ENCODE data around the gene DLG5.
"Not testable (repeated sequence)": the region's sequence is repeated elsewhere in the genome, so short reads cannot be mapped to it uniquely, and the experiment has no call there.

DLG5 gene

GRCh38 chr10:77787440-77787839, 139.1 kb downstream of the DLG5 start:
- DNase-seq: no peak

GRCh38 chr10:77784856-77785255, 141.7 kb downstream of the DLG5 start:
- no peak for DNase-seq

GRCh38 chr10:77782328-77783061, 144.1 kb downstream of the DLG5 start:
- DNase-seq: no peak

- DNase-seq: no peak
Observed at GRCh38 chr10:77781451-77782327, 144.9 kb downstream of the DLG5 start.

GRCh38 chr10:77780180-77780579, 146.4 kb downstream of the DLG5 start:
- no peak for DNase-seq

GRCh38 chr10:77776487-77776886, 150.1 kb downstream of the DLG5 start:
- no peak for DNase-seq

GRCh38 chr10:77774940-77775391, 151.6 kb downstream of the DLG5 start:
- DNase-seq: no peak

GRCh38 chr10:77773631-77774426, 152.7 kb downstream of the DLG5 start:
- no peak for DNase-seq

- not testable (repeated sequence) for DNase-seq
Observed at GRCh38 chr10:77772852-77773600, 153.5 kb downstream of the DLG5 start.

- no peak for DNase-seq
Observed at GRCh38 chr10:77771851-77772250, 154.7 kb downstream of the DLG5 start.

- no peak for DNase-seq
Observed at GRCh38 chr10:77771450-77771849, 155.1 kb downstream of the DLG5 start.

- no peak for DNase-seq
Observed at GRCh38 chr10:77770868-77771175, 155.7 kb downstream of the DLG5 start.

- no peak for DNase-seq
Observed at GRCh38 chr10:77770081-77770867, 156.3 kb downstream of the DLG5 start.

GRCh38 chr10:77768039-77768438, 158.5 kb downstream of the DLG5 start:
- no peak for DNase-seq

- peak; percentile 4 for DNase-seq
Observed at GRCh38 chr10:77763453-77764430, 162.8 kb downstream of the DLG5 start.

- DNase-seq: not testable (repeated sequence)
Observed at GRCh38 chr10:77758406-77758805, 168.1 kb downstream of the DLG5 start.

GRCh38 chr10:77756319-77757232, 170.0 kb downstream of the DLG5 start:
- peak; percentile 43 for DNase-seq

GRCh38 chr10:77746047-77746707, 180.4 kb downstream of the DLG5 start:
- no peak for DNase-seq

- no peak for DNase-seq
Observed at GRCh38 chr10:77744245-77744644, 182.3 kb downstream of the DLG5 start.

Measured in RPMI8226 (cell line).